ENCODE data around the gene TCF4.

TCF4 gene

DNA sequence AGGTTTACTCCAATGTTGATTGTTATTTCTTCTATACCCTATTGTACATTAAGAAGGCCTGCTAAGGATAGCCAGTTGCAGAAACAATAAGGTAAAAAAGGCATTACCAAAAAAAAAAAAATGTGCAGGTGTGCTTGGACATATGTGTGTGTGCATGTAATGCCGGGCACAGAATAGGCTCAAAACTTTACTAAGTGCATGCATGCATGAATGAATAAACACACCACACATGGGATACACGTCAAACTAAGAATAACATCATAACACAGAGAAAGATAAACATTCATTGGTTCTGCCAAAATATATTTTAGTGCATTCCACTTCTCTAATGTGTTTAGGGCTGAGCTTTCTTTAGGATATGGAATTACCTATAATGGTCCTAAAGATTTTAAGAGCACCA, 298.2 kb downstream of the TCF4 start:
- H3K9me3 ChIP-seq (ENCODE audit: severe bottlenecking): no peaks in the 10 kb centered on the region
- no peak overlapping the region for H3K27ac ChIP-seq
- DNase-seq: no peak
- TF ChIP-seq, protein P1, sequence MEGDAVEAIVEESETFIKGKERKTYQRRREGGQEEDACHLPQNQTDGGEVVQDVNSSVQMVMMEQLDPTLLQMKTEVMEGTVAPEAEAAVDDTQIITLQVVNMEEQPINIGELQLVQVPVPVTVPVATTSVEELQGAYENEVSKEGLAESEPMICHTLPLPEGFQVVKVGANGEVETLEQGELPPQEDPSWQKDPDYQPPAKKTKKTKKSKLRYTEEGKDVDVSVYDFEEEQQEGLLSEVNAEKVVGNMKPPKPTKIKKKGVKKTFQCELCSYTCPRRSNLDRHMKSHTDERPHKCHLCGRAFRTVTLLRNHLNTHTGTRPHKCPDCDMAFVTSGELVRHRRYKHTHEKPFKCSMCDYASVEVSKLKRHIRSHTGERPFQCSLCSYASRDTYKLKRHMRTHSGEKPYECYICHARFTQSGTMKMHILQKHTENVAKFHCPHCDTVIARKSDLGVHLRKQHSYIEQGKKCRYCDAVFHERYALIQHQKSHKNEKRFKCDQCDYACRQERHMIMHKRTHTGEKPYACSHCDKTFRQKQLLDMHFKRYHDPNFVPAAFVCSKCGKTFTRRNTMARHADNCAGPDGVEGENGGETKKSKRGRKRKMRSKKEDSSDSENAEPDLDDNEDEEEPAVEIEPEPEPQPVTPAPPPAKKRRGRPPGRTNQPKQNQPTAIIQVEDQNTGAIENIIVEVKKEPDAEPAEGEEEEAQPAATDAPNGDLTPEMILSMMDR (IDR thresholded peaks at IDR 0.05; ENCODE audit: low read depth, low read length): no peak
- H3K36me3 ChIP-seq: no peaks in the 10 kb centered on the region
- H3K4me3 ChIP-seq (ENCODE audit: low read depth, low read length): no peak overlapping the region
- no peaks in the 10 kb centered on the region for H3K27me3 ChIP-seq (ENCODE audit: insufficient read depth, low read depth, severe bottlenecking)

DNA sequence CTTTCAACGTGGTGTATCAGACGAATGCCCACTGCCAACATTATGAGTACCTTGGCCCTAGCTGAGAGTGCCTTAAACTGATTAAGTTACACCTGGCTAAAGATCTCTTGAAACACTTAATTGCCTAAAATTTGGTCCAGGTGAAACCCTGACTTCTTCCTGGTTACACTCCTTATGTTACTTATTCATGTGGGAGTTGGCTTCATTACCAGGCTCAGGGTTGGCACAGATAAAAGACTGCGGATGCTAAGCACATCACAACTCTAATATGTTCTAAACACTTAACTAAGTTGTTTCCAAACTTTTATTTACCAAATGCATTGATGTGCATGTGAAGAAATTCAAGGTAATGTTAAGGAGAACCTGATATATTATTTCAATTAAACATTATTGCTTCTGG, 298.9 kb downstream of the TCF4 start:
- DNase-seq: no peak
- no peaks in the 10 kb centered on the region for H3K27me3 ChIP-seq (ENCODE audit: insufficient read depth, low read depth, severe bottlenecking)
- H3K4me3 ChIP-seq (ENCODE audit: low read depth, low read length): no peak overlapping the region
- H3K9me3 ChIP-seq (ENCODE audit: severe bottlenecking): no peaks in the 10 kb centered on the region
- no peak overlapping the region for H3K27ac ChIP-seq
- TF ChIP-seq, protein P1 (IDR thresholded peaks at IDR 0.05; ENCODE audit: low read depth, low read length): no peak
- H3K36me3 ChIP-seq: no peaks in the 10 kb centered on the region

DNA sequence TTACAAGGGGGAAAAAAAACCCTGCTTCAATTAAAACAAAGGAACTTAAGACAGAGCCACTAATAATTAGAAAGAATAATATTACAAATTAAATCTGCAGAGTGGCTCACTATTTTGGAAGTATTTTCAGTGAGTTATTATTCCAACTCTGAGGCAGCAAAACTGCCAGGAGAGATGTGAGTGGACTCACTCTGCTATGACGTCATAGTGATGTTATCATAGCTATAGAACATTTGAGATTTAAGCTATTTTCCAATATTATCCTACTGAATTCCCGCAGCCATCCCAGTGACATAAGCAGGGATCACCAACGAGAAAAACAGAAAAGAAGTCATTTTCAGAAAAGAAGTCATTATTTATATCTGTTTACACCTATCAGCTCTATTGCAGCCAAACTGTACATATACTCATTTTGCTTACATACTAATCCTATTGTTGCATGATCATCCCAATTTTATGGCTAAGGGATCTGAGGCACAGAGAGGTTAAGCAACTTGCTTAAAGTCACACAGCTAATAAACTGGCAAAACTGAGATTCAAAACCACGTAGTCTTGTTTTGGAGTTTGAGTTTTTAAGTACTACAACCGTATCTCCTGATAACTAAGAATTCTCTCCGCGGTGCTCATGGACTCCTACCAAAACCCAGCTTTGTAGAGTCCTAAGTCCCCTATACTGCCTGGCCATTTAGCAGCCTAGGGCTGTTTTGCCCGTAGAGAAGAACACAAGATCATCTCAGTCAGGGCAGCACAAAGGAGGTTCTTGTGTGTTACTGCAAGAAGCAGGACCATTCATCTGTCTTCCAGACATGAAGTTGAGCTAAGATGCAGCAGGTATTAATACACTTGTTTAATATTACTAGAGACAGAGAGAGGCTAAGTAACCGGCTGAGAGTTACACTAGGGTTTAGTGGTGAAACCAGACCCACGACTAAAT, 299.8 kb downstream of the TCF4 start:
- H3K27ac ChIP-seq: no peak overlapping the region
- TF ChIP-seq, protein P1 (IDR thresholded peaks at IDR 0.05; ENCODE audit: low read depth, low read length): no peak
- no peaks in the 10 kb centered on the region for H3K36me3 ChIP-seq

DNA sequence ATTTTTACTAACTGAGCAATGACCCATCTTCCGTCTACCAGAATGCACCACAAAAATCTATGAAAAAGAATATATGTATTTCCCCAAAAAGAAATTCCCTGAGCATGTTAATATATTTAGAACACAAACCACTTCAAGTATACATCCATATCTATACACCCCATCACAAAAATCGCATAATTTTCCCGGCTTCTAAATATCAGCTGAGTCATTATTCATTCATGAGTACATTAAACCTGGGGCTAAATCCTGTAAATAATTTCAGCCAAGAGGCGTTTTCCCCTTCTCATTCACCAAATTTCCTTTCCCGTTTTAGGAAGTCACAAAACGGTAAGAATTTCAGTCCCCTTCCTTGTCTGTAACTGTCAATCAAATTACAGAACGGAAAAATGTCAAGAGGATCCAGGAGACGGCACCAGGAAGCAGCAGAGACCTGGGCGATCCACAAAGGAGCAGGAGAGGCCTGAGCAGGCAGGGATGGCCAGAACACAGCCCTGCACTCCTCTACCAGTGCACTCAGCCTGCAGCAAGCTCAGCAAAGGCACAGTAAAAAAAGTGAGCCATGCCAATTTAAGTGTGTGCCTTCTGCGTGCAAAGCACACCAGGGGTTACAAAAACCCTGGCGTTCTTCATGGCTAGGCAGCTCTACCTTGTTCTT, 300.7 kb downstream of the TCF4 start:
- no peak for DNase-seq
- no peaks in the 10 kb centered on the region for H3K36me3 ChIP-seq
- TF ChIP-seq, protein P1 (IDR thresholded peaks at IDR 0.05; ENCODE audit: low read depth, low read length): no peak
- H3K9me3 ChIP-seq (ENCODE audit: severe bottlenecking): no peaks in the 10 kb centered on the region
- H3K27ac ChIP-seq: no peak overlapping the region
- no peaks in the 10 kb centered on the region for H3K27me3 ChIP-seq (ENCODE audit: insufficient read depth, low read depth, severe bottlenecking)
- H3K4me3 ChIP-seq (ENCODE audit: low read depth, low read length): no peak overlapping the region

More for the DNA sequence above, 299.8 kb downstream of the TCF4 start:
- Histone ChIP-seq H3K9me3 (ENCODE audit: severe bottlenecking) (no peaks in the 10 kb centered on the region), H3K4me3 (ENCODE audit: low read depth, low read length) (no peak overlapping the region), H3K27me3 (ENCODE audit: insufficient read depth, low read depth, severe bottlenecking) (no peaks in the 10 kb centered on the region)
- no peak for DNase-seq

DNA sequence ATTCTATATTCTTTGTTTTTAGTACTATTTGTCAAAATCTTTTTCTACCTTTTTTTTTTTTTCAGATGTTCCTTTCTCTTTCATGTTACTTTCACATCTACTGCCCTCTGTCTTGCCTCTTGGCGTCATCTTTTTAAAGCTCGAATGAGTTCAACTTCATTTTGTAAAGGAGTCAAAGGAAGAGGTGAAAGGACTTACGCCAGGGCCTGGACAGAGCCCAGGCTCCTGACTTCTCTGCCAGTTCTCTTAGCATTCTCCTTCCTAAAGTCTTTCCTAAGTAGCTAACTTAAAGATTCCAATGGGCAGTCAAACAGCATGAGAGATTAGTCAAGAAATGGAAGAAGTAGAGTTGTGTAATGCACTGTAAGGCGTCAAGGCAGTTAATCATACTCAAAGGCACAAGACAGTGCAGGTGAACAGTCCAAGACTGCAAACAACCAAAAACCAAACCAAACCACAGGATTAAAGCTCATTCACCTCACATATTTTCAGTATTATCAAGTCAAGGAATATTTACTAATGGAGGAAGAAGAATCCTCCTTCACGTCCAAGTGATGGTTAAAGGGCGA, 301.7 kb downstream of the TCF4 start:
- no peak overlapping the region for H3K27ac ChIP-seq
- H3K4me3 ChIP-seq (ENCODE audit: low read depth, low read length): no peak overlapping the region
- H3K27me3 ChIP-seq (ENCODE audit: insufficient read depth, low read depth, severe bottlenecking): no peaks in the 10 kb centered on the region
- no peaks in the 10 kb centered on the region for H3K36me3 ChIP-seq
- H3K9me3 ChIP-seq (ENCODE audit: severe bottlenecking): no peaks in the 10 kb centered on the region
- DNase-seq: no peak
- TF ChIP-seq, protein P1 (IDR thresholded peaks at IDR 0.05; ENCODE audit: low read depth, low read length): no peak
